HCT116 (cell line): ENCODE results near the gene TXNL4B. TPM values are rescaled to one million over a fixed set of nuclear protein-coding genes. Genes with fewer than 3 reads are reported as not detected.
"Not testable (repeated sequence)": the region's sequence is repeated elsewhere in the genome, so short reads cannot be mapped to it uniquely, and the experiment has no call there.

Experiments
- ATAC-seq: fragments of 200-7000 bp; cut with Tn5 transposase; 2 replicates; pipeline ENCODE4 v1.9.1; 2020; ENCODE audit warnings: mild to moderate bottlenecking, moderate library complexity
- BruUV-seq: library from RNA; stranded (reverse); fragments of 400-500 nt; replicated peaks from 2 replicates; lab custom pipeline; 2021; lab: Mats Ljungman, UMichigan
- CTCF ChIA-PET: fragments of 300-600 bp; sonication (Branson Sonifier 250); formaldehyde crosslinking; loops from one replicate; lab custom pipeline; 2021; ENCODE audit warnings: antibody characterized with exemption; lab: Charles Lee
- POLR2A ChIA-PET: fragments of 300-600, 350-600 bp; sonication (Branson Sonifier 250); formaldehyde crosslinking; loops from one replicate; lab custom pipeline; 2021; ENCODE audit warnings: antibody characterized with exemption; lab: Charles Lee
- RAD21 ChIA-PET, 2 experiments: fragments of 300-600 bp; sonication (Branson Sonifier 250); formaldehyde crosslinking; loops; one replicate each; lab custom pipeline; 2023; ENCODE audit warnings: low total read pairs in 2 of 2; ENCODE audit not compliant: uncharacterized antibody in 2 of 2, unreplicated experiment in 2 of 2, low non-redundant PET in 1 of 2; lab: Charles Lee
- DNase-seq: peaks from one replicate; pipeline ENCODE4 v3.0.0-alpha.2; 2010; ENCODE audit warnings: low read depth, low spot score
- H2AFZ ChIP-seq: fragments of 200-600 bp; shearing (Covaris generic), sonication (generic); 2 replicates; pipeline ENCODE4 v1.6.1; 2017; ENCODE audit warnings: low read depth, mixed run types, mixed read lengths, antibody characterized with exemption, low read length; ENCODE audit not compliant: poor library complexity, severe bottlenecking
- H3K27ac ChIP-seq: 2 replicates; pipeline ENCODE4 v1.5.1; 2012; ENCODE audit warnings: low read depth, low read length
- H3K27me3 ChIP-seq: fragments of 200-600 bp; sonication (generic); 2 replicates; pipeline ENCODE4 v1.6.1; 2016; ENCODE audit warnings: mixed run types, low read length, mixed read lengths; ENCODE audit not compliant: insufficient read depth
- H3K36me3 ChIP-seq, 2 experiments: fragments of 200-500 bp in 1 of 2; fragments of 200-600 bp in 1 of 2; sonication (Bioruptor generic) in 1 of 2; sonication (generic) in 1 of 2; 2 replicates each; pipeline versions ENCODE4 v1.5.1 to v1.6.1; 2014 to 2016; ENCODE audit warnings: low read length in 2 of 2, inconsistent platforms in 1 of 2, mixed read lengths in 1 of 2, mixed run types in 1 of 2; ENCODE audit not compliant: insufficient read depth in 2 of 2, control insufficient read depth in 1 of 2
- H3K4me1 ChIP-seq, 2 experiments: fragments of 200-600 bp in 1 of 2; sonication (generic) in 1 of 2; 2 replicates each; pipeline versions ENCODE4 v1.5.1 to v1.6.1; 2012 to 2017; ENCODE audit warnings: low read length in 2 of 2, inconsistent platforms in 1 of 2, mild to moderate bottlenecking in 1 of 2, mixed read lengths in 1 of 2, mixed run types in 1 of 2, moderate library complexity in 1 of 2; ENCODE audit not compliant: insufficient read depth in 2 of 2, control insufficient read depth in 1 of 2
- H3K4me2 ChIP-seq: fragments of 200-600 bp; sonication (generic); 2 replicates; pipeline ENCODE4 v1.6.1; 2017; ENCODE audit warnings: mixed run types, low read length, mixed read lengths
- H3K4me3 ChIP-seq, 2 experiments: fragments of 200-600 bp in 1 of 2; sonication (generic) in 1 of 2; replicated peaks in 1 of 2; 2 replicates each; pipeline ENCODE4 v1.5.1; 2011 to 2016; ENCODE audit warnings: low read length in 2 of 2, control low read depth in 1 of 2, low read depth in 1 of 2, mild to moderate bottlenecking in 1 of 2, mixed read lengths in 1 of 2, mixed run types in 1 of 2
- H3K79me2 ChIP-seq: fragments of 200-600 bp; sonication (generic); 2 replicates; pipeline ENCODE4 v1.6.1; 2017; ENCODE audit warnings: mild to moderate bottlenecking, mixed run types, low read length, moderate library complexity, mixed read lengths; ENCODE audit not compliant: insufficient read depth
- H3K9ac ChIP-seq: fragments of 200-600 bp; sonication (generic); 2 replicates; pipeline ENCODE4 v1.6.1; 2016; ENCODE audit warnings: low read length, mixed read lengths
- H3K9me2 ChIP-seq: fragments of 200-600 bp; sonication (generic), shearing (Covaris generic); 2 replicates; pipeline ENCODE4 v1.6.1; 2017; ENCODE audit warnings: mixed run types, mild to moderate bottlenecking, moderate library complexity; ENCODE audit not compliant: insufficient read depth
- H3K9me3 ChIP-seq, 2 experiments: fragments of 200-500 bp in 1 of 2; fragments of 200-600 bp in 1 of 2; sonication (Bioruptor generic) in 1 of 2; sonication (generic) in 1 of 2; 2 replicates each; pipeline ENCODE4 v1.6.1; 2014 to 2017; ENCODE audit warnings: low read length in 2 of 2, mixed read lengths in 2 of 2, inconsistent platforms in 1 of 2, low read depth in 1 of 2, mild to moderate bottlenecking in 1 of 2, mixed run types in 1 of 2, moderate library complexity in 1 of 2; ENCODE audit not compliant: control insufficient read depth in 1 of 2, insufficient read depth in 1 of 2
- H4K20me1 ChIP-seq: fragments of 200-600 bp; sonication (generic), shearing (Covaris generic); 2 replicates; pipeline ENCODE4 v1.6.1; 2017; ENCODE audit warnings: mixed run types, mild to moderate bottlenecking, moderate library complexity; ENCODE audit not compliant: insufficient read depth
- CBX3 ChIP-seq: IDR thresholded peaks from 2 replicates; pipeline ENCODE4 v1.6.1; 2012; ENCODE audit warnings: low read depth
- EZH2 ChIP-seq: fragments of 200-600 bp; sonication (generic); IDR thresholded peaks from 2 replicates; pipeline ENCODE4 v1.6.1; 2017; ENCODE audit warnings: antibody characterized with exemption, mixed run types
- JUND ChIP-seq: IDR thresholded peaks from 2 replicates; pipeline ENCODE4 v1.6.1; 2012
- POLR2AphosphoS5 ChIP-seq: IDR thresholded peaks from 2 replicates; pipeline ENCODE4 v1.6.1; 2011; ENCODE audit warnings: mild to moderate bottlenecking, low read depth, low read length, moderate library complexity
- RAD21 ChIP-seq: IDR thresholded peaks from 2 replicates; pipeline ENCODE4 v1.6.1; 2012; ENCODE audit warnings: low read depth, mild to moderate bottlenecking
- ZBTB33 ChIP-seq: IDR thresholded peaks from 2 replicates; pipeline ENCODE4 v1.6.1; 2011; ENCODE audit warnings: mild to moderate bottlenecking, low read length, moderate library complexity; ENCODE audit not compliant: insufficient replicate concordance; ENCODE audit errors: extremely low read depth
- ZNF274 ChIP-seq: fragments of 200-500 bp; sonication (Bioruptor generic); IDR thresholded peaks from 2 replicates; pipeline ENCODE4 v1.6.1; 2014; ENCODE audit warnings: mild to moderate bottlenecking, low read depth, low read length, inconsistent platforms
- intact Hi-C: fragments of 100-400 bp; cut with micrococcal nuclease; formaldehyde crosslinking; loops from 2 replicates; pipeline ENCODE4 v1.10.0; 2022
- total RNA-seq: library from RNA; stranded (reverse); gene quantifications from one replicate; pipeline ENCODE4 v1.2.1, GENCODE V29; 2021; ENCODE audit not compliant: unreplicated experiment
- TF ChIP-seq, protein P1 (sequence below), 3 experiments: fragments of 200-600 bp in 1 of 3; sonication (generic) in 1 of 3; IDR thresholded peaks in 2 of 3; conservative IDR thresholded peaks in 1 of 3; 2 replicates each; pipeline ENCODE4 v1.5.1; 2012 to 2017; ENCODE audit warnings: low read depth in 2 of 3, low read length in 2 of 3, antibody characterized with exemption in 1 of 3, borderline replicate concordance in 1 of 3, control low read depth in 1 of 3, mild to moderate bottlenecking in 1 of 3, mixed read lengths in 1 of 3, mixed run types in 1 of 3, moderate library complexity in 1 of 3; ENCODE audit not compliant: insufficient read depth in 1 of 3

Gene TXNL4B
- total RNA-seq, 1 experiment from 2014 or later, result 15.5 TPM

GRCh38 chr16:72055911-72056310 lies 37.5 kb downstream of the TXNL4B start:
- ChIA-PET RAD21 (no interaction called here), CTCF (no interaction called here), POLR2A (no interaction called here)
- TF ChIP-seq ZBTB33 (no peak), JUND (no peak), EZH2 (no peak), POLR2AphosphoS5 (no peak), ZNF274 (no peak), RAD21 (no peak), CBX3 (no peak)
- TF ChIP-seq, protein P1, sequence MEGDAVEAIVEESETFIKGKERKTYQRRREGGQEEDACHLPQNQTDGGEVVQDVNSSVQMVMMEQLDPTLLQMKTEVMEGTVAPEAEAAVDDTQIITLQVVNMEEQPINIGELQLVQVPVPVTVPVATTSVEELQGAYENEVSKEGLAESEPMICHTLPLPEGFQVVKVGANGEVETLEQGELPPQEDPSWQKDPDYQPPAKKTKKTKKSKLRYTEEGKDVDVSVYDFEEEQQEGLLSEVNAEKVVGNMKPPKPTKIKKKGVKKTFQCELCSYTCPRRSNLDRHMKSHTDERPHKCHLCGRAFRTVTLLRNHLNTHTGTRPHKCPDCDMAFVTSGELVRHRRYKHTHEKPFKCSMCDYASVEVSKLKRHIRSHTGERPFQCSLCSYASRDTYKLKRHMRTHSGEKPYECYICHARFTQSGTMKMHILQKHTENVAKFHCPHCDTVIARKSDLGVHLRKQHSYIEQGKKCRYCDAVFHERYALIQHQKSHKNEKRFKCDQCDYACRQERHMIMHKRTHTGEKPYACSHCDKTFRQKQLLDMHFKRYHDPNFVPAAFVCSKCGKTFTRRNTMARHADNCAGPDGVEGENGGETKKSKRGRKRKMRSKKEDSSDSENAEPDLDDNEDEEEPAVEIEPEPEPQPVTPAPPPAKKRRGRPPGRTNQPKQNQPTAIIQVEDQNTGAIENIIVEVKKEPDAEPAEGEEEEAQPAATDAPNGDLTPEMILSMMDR (IDR thresholded peaks at IDR 0.05 in 2 of 3, conservative IDR thresholded peaks at IDR 0.05 in 1 of 3; ENCODE audit: borderline replicate concordance in 1 of 3, insufficient read depth in 1 of 3, low read depth in 2 of 3, low read length in 2 of 3), result no peak
- Histone ChIP-seq H3K9me2 (no peaks in the 10 kb centered on the region), H3K79me2 (no peaks in the 10 kb centered on the region), H3K36me3 (no peaks in the 10 kb centered on the region), H2AFZ (no peak overlapping the region), H4K20me1 (no peaks in the 10 kb centered on the region), H3K4me2 (no peak overlapping the region), H3K4me3 (no peak overlapping the region), H3K27ac (no peak overlapping the region), H3K4me1 (no peaks in the 10 kb centered on the region), H3K27me3 (peaks cover 10% of the 10 kb centered on the region; the same call in 1 of the 2 replicates), H3K9ac (no peak overlapping the region), H3K9me3 (no peaks in the 10 kb centered on the region)
- no TSS peak for BruUV-seq
- ATAC-seq, result no peak
- intact Hi-C loops, result no loop called here
- DNase-seq, result no peak

GRCh38 chr16:72054254-72054847 lies 39.1 kb downstream of the TXNL4B start, which contains the start of gene HP:
HP (plus strand) TSS chr16:72054505; CDS start chr16:72054653, 148 bp downstream.
- DNase-seq, result not testable (repeated sequence)

More at GRCh38 chr16:72054254-72054847, 39.1 kb downstream of the TXNL4B start, which contains the start of gene HP:
- H2AFZ ChIP-seq, H3K9me2 ChIP-seq, H3K27ac ChIP-seq, H3K79me2 ChIP-seq, ATAC-seq, H3K4me1 ChIP-seq, H3K36me3 ChIP-seq, H3K9ac ChIP-seq, H3K4me2 ChIP-seq, RAD21 ChIA-PET, H3K9me3 ChIP-seq, H4K20me1 ChIP-seq, BruUV-seq, POLR2A ChIA-PET, H3K4me3 ChIP-seq, intact Hi-C loops: not testable (repeated sequence)
- peaks cover 13% of the 10 kb centered on the region; the same call in 1 of the 2 replicates for H3K27me3 ChIP-seq
- CTCF ChIA-PET, result interaction anchor here (1.2 kb wide), 1 partner anchor 9 kb away, joined by 4 read pairs; the partner anchor contains the start of gene HPR
